Measurements from ENCODE around the gene WDR88. TPM values are rescaled to one million over a fixed set of nuclear protein-coding genes. Genes with fewer than 3 reads are reported as not detected.

The WDR88 gene
- total and polyA plus RNA-seq, 12 donors: 0.03 to 0.11 TPM; not detected in 10

GRCh38 chr19:33201473-33201872 lies 69.6 kb downstream of the WDR88 start:
- H3K4me3 ChIP-seq: no peak overlapping the region
- no peaks in the 10 kb centered on the region for H3K4me1 ChIP-seq (replicated peaks in 1 of 2)
- DNase-seq: no peak
- no peaks in the 10 kb centered on the region for H3K27me3 ChIP-seq
- WGBS, 4 donors: 84 to 92% (median 88%) methylated on average over 5 to 6 of the region's 6 CpGs
- H3K36me3 ChIP-seq (replicated peaks in 1 of 2): peaks cover 0 to 31% of the 10 kb centered on the region in 2 donors
- intact Hi-C loops (cut with DNase I): no loop called here
- no peaks in the 10 kb centered on the region for H3K9me3 ChIP-seq (replicated peaks in 1 of 3)
- H3K27ac ChIP-seq: no peak overlapping the region
- TF ChIP-seq CTCF (IDR thresholded peaks at IDR 0.05) (no peak), POLR2A (IDR thresholded peaks at IDR 0.05) (no peak)

GRCh38 chr19:33201886-33202545 lies 70.1 kb downstream of the WDR88 start:
- TF ChIP-seq POLR2A (IDR thresholded peaks at IDR 0.05): no peak
- no peak for TF ChIP-seq CTCF (IDR thresholded peaks at IDR 0.05)
- H3K9me3 ChIP-seq (replicated peaks in 1 of 3): no peaks in the 10 kb centered on the region
- 95 to 97% (median 96%) methylated on average over 10 to 15 of the region's 15 CpGs for WGBS, 4 donors
- no peak overlapping the region for H3K27ac ChIP-seq
- intact Hi-C loops (cut with DNase I): no loop called here
- no peak overlapping the region for H3K4me3 ChIP-seq
- no peaks in the 10 kb centered on the region for H3K4me1 ChIP-seq (replicated peaks in 1 of 2)
- DNase-seq: no peak
- peaks cover 0 to 34% of the 10 kb centered on the region in 2 donors for H3K36me3 ChIP-seq (replicated peaks in 1 of 2)
- H3K27me3 ChIP-seq: no peaks in the 10 kb centered on the region

DNA sequence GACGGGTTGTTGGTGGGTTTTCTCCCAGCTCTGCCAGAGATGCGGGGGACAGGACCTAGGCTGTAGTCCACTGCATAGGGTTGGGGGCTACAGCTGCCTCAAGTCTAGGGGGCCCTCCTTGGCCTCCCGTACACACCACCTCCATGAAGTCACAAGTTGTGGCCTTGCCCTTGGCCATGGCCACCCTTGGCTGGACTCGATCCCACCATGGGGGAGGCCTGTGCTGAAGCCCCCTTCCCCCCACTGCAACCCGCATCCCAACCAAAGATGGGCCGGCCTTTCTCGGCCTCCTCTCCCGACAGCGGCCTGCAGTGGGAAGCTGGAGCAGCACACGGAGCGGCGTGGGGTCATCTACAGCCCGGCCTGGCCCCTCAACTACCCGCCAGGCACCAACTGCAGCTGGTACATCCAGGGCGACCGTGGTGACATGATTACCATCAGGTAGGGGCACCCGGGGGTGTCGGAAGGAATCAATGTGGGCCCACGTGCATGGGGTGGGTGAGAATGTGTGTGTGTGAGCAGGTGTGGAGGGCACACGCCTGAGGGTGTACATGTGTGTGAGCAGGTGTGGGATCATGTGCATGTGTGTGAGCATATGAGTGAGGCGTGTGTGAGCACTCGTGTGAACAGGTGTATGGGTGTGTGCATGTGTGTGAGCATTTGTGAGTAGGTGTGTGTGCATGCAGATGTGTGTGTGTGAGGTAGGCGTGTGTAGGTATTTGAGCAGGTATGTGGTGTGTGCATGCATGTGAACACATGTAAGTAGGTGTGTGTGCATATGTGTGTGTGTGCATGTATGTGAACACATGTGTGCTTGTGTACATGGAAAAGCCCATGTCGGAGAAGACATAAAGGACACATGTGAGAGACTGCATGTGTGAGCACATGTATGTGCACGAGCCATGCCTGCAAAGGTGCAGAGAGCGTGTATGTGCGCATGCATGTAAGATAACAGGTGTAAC lies 70.9 kb downstream of the WDR88 start:
- intact Hi-C loops (cut with DNase I): no loop called here
- Histone ChIP-seq H3K27ac (no peak overlapping the region), H3K36me3 (replicated peaks in 1 of 2) (peaks cover 0 to 38% of the 10 kb centered on the region in 2 donors), H3K4me1 (replicated peaks in 1 of 2) (no peaks in the 10 kb centered on the region), H3K27me3 (no peaks in the 10 kb centered on the region), H3K4me3 (no peak overlapping the region), H3K9me3 (replicated peaks in 1 of 3) (no peaks in the 10 kb centered on the region)
- 87 to 91% (median 90%) methylated on average over 21 to 27 of the region's 27 CpGs for WGBS, 4 donors
- TF ChIP-seq CTCF (IDR thresholded peaks at IDR 0.05) (no peak), POLR2A (IDR thresholded peaks at IDR 0.05) (no peak)
- no peak for DNase-seq

GRCh38 chr19:33203529-33203928 lies 71.6 kb downstream of the WDR88 start:
- WGBS, 4 donors: 68 to 92% (median 81%) methylated on average over 5 to 6 of the region's 6 CpGs
- peaks cover 0 to 38% of the 10 kb centered on the region in 2 donors for H3K36me3 ChIP-seq (replicated peaks in 1 of 2)

More at GRCh38 chr19:33203529-33203928, 71.6 kb downstream of the WDR88 start:
- H3K4me1 ChIP-seq (replicated peaks in 1 of 2): no peaks in the 10 kb centered on the region
- no peak overlapping the region for H3K27ac ChIP-seq
- H3K4me3 ChIP-seq: no peak overlapping the region
- no peaks in the 10 kb centered on the region for H3K9me3 ChIP-seq (replicated peaks in 1 of 3)
- DNase-seq: no peak
- TF ChIP-seq CTCF (IDR thresholded peaks at IDR 0.05): no peak
- no peak for TF ChIP-seq POLR2A (IDR thresholded peaks at IDR 0.05)
- intact Hi-C loops (cut with DNase I): no loop called here
- no peaks in the 10 kb centered on the region for H3K27me3 ChIP-seq
